GM21367 (cell line): ENCODE data around the gene KCND2.

Source experiments
- ATAC-seq: cut with Tn5 transposase; IDR thresholded peaks from one replicate; pipeline ENCODE4 v1.9.1; 2021; ENCODE audit not compliant: unreplicated experiment

The KCND2 gene

GRCh38 chr7:120794106-120794729 lies 521.2 kb downstream of the KCND2 start:
- no peak for ATAC-seq

DNA sequence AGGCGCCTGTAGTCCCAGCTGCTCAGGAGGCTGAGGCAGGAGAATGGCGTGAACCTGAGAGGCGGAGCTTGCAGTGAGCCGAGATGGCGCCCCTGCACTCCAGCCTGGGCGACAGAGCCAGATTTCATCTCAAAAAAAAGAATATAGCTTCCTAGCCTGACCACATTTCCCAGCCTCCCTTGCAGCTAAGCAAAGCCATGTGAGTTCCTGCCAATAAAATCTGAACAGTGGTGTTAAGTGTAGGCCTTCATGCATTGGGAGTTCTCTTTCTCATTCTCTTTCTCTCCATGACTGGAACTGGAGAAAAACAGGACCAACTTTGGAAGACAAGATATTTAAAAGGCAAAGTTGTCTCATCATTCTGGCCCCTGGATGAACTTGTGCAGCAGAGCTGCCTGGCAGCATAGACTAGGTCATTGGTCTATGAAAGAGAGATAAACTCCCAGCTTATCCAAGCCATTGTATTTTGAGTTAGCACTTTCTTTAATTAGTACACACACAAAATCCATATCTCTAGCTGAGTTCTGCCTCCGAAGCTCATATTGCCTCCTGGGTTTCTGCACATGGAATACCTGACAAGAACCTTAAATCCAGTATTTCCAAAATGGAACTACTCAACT lies 524.2 kb downstream of the KCND2 start:
- ATAC-seq, result no peak

GRCh38 chr7:120799147-120799546 lies 526.2 kb downstream of the KCND2 start:
- no peak for ATAC-seq
